RWPE1 (cell line): ENCODE measurements around the gene HTT.

Experiments used
- CTCF ChIA-PET: fragments of 350-600 bp; sonication (Branson Sonifier 250); formaldehyde crosslinking; extraction: SDS; loops from one replicate; lab custom pipeline; 2021; lab: Yijun Ruan, JAX
- POLR2A ChIA-PET: fragments of 400-600 bp; formaldehyde crosslinking; extraction: SDS; loops from one replicate; lab custom pipeline; 2020; ENCODE audit warnings: antibody characterized with exemption; ENCODE audit not compliant: low non-redundant PET; lab: Yijun Ruan, JAX
- DNase-seq: peaks from one replicate; pipeline ENCODE4 v3.0.0; 2012; ENCODE audit warnings: low spot score
- H3K27ac ChIP-seq: fragments of 450-650 bp; 2 replicates; pipeline ENCODE4 v1.5.1; 2017
- CTCF ChIP-seq: fragments of 450-650 bp; conservative IDR thresholded peaks from 2 replicates; pipeline ENCODE4 v1.5.1; 2017; ENCODE audit warnings: low read depth, mild to moderate bottlenecking

Gene HTT

DNA sequence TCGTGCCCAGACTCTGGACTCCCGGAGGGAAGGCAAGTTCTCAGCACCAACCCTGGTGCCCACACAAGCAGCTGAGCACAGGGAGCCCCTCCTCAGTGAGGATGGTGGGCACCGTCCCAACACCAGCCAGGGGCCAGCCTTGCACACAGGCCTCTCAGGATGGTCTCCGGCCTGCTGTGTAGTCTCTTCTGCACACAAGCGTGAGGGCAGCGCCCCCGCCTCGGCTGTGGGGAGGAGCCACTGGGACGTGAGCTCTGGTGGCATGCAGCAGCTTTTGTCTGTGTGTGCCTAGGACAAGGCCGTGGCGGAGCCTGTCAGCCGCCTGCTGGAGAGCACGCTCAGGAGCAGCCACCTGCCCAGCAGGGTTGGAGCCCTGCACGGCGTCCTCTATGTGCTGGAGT is 158.4 kb downstream of the HTT start:
- DNase-seq, result no peak
- no peak for TF ChIP-seq CTCF
- H3K27ac ChIP-seq, result no peak overlapping the region
- POLR2A ChIA-PET, result no interaction called here
- CTCF ChIA-PET, result no interaction called here

- peak; percentile 13 for DNase-seq
- CTCF ChIA-PET, result no interaction called here
- no peak for TF ChIP-seq CTCF
- H3K27ac ChIP-seq, result peak overlapping the region; percentile 5; the same call in 1 of the 2 replicates
- POLR2A ChIA-PET, result no interaction called here
Observed at GRCh38 chr4:3233391-3234071, 159.1 kb downstream of the HTT start.

- no peak for TF ChIP-seq CTCF
- no peak for DNase-seq
- CTCF ChIA-PET, result no interaction called here
- POLR2A ChIA-PET, result no interaction called here
- no peak overlapping the region; the same call in 1 of the 2 replicates for H3K27ac ChIP-seq
Observed at GRCh38 chr4:3234171-3235029, 159.9 kb downstream of the HTT start.

DNA sequence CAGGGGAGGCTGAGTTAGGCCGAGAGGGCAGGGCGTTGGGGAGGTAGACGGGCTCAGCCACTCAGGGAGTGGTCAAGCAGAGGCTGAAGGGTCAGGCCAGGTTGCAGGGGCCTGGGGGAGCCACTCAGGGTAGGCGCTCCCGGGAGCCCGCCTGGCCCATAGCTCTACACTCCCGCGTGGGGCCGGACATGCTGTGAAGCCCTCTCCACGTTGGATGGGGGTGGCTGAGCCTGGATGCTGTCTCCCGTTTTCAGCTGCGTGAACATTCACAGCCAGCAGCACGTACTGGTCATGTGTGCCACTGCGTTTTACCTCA is 160.5 kb downstream of the HTT start:
- CTCF ChIA-PET, result no interaction called here
- H3K27ac ChIP-seq, result no peak overlapping the region
- DNase-seq, result no peak
- no peak for TF ChIP-seq CTCF
- POLR2A ChIA-PET, result no interaction called here

DNA sequence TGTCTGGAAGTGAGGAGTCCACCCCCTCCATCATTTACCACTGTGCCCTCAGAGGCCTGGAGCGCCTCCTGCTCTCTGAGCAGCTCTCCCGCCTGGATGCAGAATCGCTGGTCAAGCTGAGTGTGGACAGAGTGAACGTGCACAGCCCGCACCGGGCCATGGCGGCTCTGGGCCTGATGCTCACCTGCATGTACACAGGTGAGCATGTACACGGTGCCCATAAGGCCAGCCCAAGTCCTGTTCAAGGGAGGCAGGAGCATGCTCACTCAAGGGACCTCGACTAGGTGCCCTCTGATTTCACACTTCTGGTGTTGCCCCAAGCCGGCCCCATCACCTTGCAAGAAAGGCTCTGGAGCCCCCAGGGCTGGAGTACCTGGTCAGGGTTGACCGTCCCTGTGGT is 161.1 kb downstream of the HTT start:
- no peak overlapping the region for H3K27ac ChIP-seq
- ChIA-PET CTCF (interaction anchor here (0.7 kb wide), 1 partner anchor 483 kb away, joined by 3 read pairs; no protein-coding TSS in a partner anchor), POLR2A (no interaction called here)

More for the DNA sequence above, 161.1 kb downstream of the HTT start:
- no peak for TF ChIP-seq CTCF
- no peak for DNase-seq
